ENCODE data around the gene GTPBP2.

The GTPBP2 gene

GRCh38 chr6:43623880-43624785 is 4.9 kb downstream of the GTPBP2 start:
- FAIRE-seq: no peak

GRCh38 chr6:43622541-43622940 is 6.5 kb downstream of the GTPBP2 start:
- FAIRE-seq: no peak

DNA sequence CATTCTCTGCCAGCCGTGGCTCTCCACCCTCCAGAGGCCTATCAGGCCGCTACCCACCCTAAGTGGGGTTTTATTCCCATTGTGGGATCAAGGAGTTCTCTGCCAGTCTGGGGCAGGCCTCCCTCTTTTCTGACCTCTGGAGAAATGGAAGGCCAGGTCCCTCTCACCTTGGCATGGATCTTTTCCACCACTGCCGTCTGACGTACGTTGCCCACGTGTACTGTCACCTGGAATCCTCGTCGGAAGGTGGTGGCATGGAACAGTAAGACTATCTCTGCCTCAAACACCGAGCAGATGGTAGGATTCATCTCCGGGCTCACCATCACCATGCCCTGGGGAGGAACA is 7.3 kb downstream of the GTPBP2 start:
- FAIRE-seq: no peak

DNA sequence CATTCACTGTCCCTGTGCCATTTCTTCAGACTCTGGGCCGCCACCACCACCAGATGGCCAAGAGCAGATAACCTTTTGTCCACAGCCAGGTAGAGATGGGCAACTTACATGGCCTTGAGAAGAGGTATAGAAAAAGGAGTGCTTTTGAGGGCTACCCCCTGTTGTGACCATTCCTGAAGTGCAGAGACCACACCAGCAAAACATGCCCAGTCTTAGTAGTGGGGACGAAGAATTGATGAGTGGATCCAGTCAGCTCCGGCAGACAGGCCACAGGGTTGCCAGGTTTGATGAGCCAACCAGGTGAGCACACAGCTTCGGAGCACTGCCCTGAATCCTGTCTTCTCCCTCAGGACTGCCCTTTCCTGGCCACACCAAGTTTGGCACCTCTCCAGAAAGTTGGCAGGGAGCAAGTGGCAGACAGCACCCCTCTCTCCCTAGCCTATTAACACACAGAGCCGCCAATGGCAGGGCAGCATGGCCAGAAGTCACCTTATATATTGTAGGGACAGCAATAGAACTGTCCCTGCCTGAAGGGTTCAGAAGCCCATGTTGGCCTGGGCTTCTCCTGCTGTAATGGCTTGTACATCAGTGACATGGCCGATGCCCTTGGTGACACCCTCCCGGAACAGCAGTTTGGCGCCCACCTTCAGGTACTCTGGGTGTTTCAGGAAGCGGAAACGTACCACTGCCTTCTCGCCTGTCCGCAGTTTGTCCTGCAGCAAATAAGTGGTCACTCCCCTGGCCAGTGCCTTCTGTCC is 7.8 kb downstream of the GTPBP2 start:
- no peak for FAIRE-seq

DNA sequence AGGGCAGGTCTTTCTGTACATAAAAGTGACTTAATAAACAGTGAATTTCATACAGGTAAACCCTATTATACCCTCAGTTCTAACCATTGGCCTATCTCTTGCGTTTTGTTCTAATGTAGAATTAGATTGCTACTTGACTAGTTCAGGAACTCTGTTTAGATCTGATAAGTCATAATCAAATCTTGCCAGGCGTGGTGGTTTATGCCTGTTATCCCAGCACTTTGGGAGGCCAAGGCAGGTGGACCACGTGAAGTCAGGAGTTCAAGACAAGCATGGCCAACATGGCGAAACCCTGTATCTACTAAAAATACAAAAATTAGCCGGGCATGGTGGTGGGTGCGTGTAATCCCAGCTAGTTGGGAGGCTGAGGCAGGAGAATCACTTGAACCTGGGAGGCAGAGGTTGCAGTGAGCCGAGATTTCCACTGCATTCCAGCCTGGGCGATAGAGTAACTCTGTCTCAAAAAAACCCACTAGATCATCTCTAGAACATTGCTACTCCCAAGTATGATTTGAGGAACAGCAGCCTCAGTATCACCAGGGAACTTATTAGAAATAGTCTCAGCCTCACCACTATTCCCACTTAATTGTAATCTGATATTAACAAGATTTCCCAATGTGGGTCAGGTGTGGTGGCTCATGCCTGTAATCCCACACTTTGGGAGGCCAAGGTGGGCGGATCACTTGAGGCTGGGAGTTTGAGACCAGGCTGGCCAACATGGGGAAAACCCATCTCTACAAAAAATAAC is 12.2 kb downstream of the GTPBP2 start:
- no peak for FAIRE-seq

DNA sequence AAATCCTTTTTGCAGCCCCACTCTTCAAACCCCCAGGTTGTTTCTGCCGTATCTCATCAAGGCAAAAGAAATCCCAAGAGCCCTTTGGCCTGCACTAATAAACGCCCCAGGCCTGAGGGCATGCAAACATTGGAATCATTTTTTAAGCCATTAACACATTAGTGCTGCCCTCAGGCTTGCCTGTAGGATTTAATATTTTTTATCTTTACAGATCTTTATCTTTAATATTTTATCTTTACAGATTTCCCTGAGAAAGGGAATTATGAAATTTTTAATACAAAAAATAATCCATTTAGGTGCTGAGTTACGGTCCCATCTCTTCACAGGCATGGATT is 14.7 kb downstream of the GTPBP2 start:
- no peak for FAIRE-seq

GRCh38 chr6:43613721-43614395 is 15.2 kb downstream of the GTPBP2 start:
- no peak for FAIRE-seq

GRCh38 chr6:43610431-43610830 is 18.6 kb downstream of the GTPBP2 start:
- FAIRE-seq: no peak

DNA sequence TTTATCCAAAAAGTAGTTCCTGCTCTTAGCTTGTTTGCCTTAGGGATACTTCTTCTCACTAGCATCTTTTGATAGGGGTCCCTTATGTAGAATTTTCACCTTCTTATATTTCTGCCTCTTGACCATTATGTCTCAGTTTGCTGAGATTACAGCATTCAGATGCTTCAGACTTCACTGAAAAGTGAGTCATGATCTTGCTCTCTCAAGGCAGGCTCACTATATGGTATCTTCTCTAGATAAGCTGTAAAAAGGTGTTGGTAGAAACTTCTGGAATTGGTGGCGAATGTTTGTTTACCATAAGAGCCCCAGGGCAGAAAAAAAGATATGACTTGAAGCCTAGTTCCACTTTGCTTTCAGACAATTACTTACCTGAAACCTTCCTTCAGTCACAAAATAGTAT is 19.7 kb downstream of the GTPBP2 start:
- no peak for FAIRE-seq

DNA sequence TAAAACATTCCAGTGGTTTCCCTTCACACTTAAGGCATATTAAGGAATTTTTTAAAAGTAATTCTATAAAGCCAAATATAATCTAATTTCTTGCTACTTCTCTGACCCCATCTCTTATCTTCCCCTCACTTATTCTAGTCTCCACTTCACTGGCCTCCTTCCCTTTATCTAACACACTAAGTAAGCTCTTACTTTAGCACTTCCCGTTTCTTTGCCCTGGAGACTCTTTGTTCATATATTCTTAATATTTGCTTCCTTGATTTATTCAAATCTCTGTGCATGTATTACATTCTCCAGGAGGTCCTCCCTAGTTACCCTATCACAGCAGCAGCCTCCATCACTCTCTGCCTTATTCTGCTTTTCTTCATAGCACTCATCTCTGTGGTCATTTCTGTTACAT is 20.3 kb downstream of the GTPBP2 start:
- FAIRE-seq: no peak

DNA sequence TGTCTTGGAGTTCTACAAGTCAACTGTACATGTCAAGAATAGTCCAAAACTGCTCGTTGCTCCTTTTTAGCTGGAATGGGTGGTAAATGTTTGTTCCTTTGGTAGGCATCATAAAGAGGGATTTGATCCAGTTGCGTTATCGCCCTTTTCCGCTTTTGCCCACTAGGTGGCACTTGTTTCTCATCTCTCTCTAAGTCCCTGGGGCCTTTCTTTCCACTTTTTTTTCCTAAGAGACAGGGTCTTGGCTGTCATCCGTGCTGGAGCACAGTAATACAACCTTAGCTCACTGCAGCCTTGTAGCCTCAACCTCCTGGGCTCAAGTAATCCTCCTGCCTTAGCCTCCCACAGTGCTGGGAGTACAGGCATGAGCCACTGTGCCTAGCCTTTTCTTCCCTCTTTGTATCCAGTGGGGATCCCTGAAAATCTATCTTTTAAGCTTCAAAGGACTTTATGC is 20.7 kb downstream of the GTPBP2 start:
- peak; percentile 52 for FAIRE-seq

- FAIRE-seq: no peak
Measured at GRCh38 chr6:43606019-43606418, 23.0 kb downstream of the GTPBP2 start.

GRCh38 chr6:43604174-43604573 is 24.9 kb downstream of the GTPBP2 start:
- FAIRE-seq: no peak

GRCh38 chr6:43600595-43600994 is 28.5 kb downstream of the GTPBP2 start:
- no peak for FAIRE-seq

DNA sequence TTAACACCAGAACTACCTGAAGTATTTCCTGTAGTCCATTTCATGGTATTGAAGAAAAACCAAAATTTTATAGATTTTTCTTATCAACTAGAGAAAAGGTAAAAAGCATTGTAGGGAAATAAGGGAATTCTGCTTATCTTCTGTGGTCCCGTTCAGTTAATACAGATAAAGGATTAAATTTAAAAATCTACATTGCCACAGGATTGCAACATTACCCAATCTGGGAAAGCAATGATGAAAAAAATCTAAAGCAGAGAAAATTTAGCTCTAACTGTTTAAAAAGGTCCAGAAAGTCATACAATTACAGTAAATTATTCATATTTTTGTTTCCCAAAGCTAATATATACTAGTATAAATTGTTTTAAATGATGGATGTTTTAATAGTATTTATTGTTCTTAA is 35.1 kb downstream of the GTPBP2 start:
- no peak for FAIRE-seq

DNA sequence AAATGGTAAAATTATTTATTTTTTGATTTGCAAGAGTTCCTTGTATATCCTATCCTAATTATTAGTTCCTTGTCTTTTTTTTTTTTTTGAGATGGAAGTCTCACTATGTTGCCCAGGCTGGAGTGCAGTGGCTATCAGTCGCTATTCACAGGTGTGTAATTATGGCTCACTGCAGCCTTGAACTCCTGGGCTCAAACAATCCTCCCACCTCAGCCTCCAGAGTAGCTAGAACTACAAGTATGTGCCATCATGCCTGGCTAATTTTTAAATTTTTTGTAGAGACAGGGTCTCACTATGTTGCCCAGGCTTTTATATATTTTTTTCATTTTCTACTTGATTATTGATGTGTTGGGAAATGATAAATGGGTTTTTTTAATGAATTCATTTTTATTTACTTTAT is 39.5 kb downstream of the GTPBP2 start:
- peak; percentile 14 for FAIRE-seq

DNA sequence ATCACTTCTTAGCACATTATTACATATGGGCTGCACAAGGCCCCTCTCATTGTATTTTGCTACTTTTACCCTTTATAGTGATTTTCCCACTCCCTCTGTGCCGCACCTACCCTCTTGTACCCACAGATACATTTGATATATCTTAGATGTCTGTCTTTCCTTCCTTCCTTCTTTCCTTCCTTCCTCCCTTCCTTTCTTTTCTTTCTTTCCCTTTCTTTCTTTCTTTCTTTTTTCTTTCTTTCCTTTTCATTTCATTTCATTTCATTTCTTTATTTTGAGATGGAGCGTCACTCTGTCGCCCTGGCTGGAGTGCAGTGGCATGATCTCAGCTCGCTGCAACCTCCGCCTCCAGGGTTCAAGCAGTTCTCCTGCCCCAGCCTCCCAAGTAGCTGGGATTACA is 40.9 kb downstream of the GTPBP2 start:
- FAIRE-seq: no peak

GRCh38 chr6:43584892-43585570 is 44.0 kb downstream of the GTPBP2 start:
- no peak for FAIRE-seq

- no peak for FAIRE-seq
Measured at GRCh38 chr6:43582911-43583310, 46.2 kb downstream of the GTPBP2 start.

- FAIRE-seq: no peak
Measured at GRCh38 chr6:43579171-43579570, 49.9 kb downstream of the GTPBP2 start.

DNA sequence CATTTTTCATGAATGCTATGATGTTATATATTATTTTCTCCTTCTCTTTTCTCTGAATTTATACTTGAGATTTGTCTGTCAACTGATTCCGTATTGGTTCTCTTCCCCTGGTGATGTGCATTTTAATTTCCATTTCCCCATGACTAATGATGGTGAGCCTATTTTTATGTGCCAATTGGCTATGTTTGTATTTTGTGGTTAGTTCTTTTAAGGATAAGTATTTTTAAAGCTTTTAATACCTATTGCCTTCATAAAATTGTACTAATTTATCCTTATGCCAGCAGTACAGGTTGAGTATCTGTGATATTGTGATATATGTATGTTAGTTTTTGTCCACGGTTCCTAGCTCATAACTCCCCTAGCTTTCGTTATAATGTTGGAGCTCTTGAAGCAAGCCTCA is 50.3 kb downstream of the GTPBP2 start:
- no peak for FAIRE-seq

GRCh38 chr6:43575772-43576551 is 53.1 kb downstream of the GTPBP2 start, which contains the start of the genes POLH and XPO5:
Gene POLH, plus strand, starts transcription at chr6:43576185. Its CDS starts 6,135 bp downstream, at chr6:43582320.
Gene XPO5, minus strand, starts transcription at chr6:43576038. Its CDS starts 174 bp downstream, at chr6:43575864.
- no peak for FAIRE-seq

All from A204.1 (cell line).